HEK293 (cell line): ENCODE results near the gene CFAP97D2.

Experiments
- CTCF ChIA-PET: fragments of 350-600 bp; formaldehyde crosslinking; extraction: SDS; loops from one replicate; lab custom pipeline; 2021; ENCODE audit warnings: antibody characterized with exemption; lab: Yijun Ruan, JAX
- POLR2A ChIA-PET: fragments of 300-600 bp; formaldehyde crosslinking; extraction: SDS; loops from one replicate; lab custom pipeline; 2020; ENCODE audit warnings: antibody characterized with exemption, inconsistent platforms; lab: Yijun Ruan, JAX
- H3K27ac ChIP-seq: fragments of 200-500 bp; sonication (Bioruptor generic); 2 replicates; pipeline ENCODE4 v1.5.1; 2014; ENCODE audit warnings: low read depth, low read length, control low read depth, inconsistent platforms; ENCODE audit errors: extremely low read depth
- H3K36me3 ChIP-seq, 2 experiments: fragments of 200-500 bp in 1 of 2; sonication (Bioruptor generic) in 1 of 2; 1 replicate in 1 of 2; 2 replicates in 1 of 2; pipeline ENCODE4 v1.5.1; 2014 to 2017; ENCODE audit warnings: inconsistent platforms in 2 of 2, low read length in 2 of 2; ENCODE audit not compliant: control insufficient read depth in 2 of 2, insufficient read depth in 1 of 2
- H3K4me1 ChIP-seq: fragments of 200-500 bp; sonication (Bioruptor generic); 2 replicates; pipeline ENCODE4 v1.5.1; 2014; ENCODE audit warnings: mild to moderate bottlenecking, low read length, inconsistent platforms; ENCODE audit not compliant: control insufficient read depth, insufficient read depth
- H3K4me3 ChIP-seq: 2 replicates; pipeline ENCODE4 v1.5.1; 2011; ENCODE audit warnings: low read depth, mild to moderate bottlenecking, control low read depth, low read length, moderate library complexity
- H3K9me3 ChIP-seq: fragments of 200-500 bp; sonication (Bioruptor generic); 2 replicates; pipeline ENCODE4 v1.5.1; 2014; ENCODE audit warnings: low read depth, low read length, inconsistent platforms; ENCODE audit not compliant: control insufficient read depth, insufficient read depth
- BCL11B ChIP-seq: fragments of 450-650 bp; formaldehyde crosslinking; IDR thresholded peaks from 2 replicates; pipeline ENCODE4 v1.5.1; 2016; ENCODE audit warnings: low read depth, missing biosample characterization, missing genetic modification characterization
- FEZF1 ChIP-seq: fragments of 450-650 bp; formaldehyde crosslinking; IDR thresholded peaks from 2 replicates; pipeline ENCODE4 v1.5.1; 2016; ENCODE audit warnings: missing biosample characterization, missing genetic modification characterization
- GLIS1 ChIP-seq: fragments of 450-650 bp; formaldehyde crosslinking; IDR thresholded peaks from 2 replicates; pipeline ENCODE4 v1.5.1; 2016; ENCODE audit warnings: missing biosample characterization, missing genetic modification characterization
- HOXC10 ChIP-seq: sonication (generic); formaldehyde crosslinking; IDR thresholded peaks from 2 replicates; pipeline ENCODE4 v1.8.1; 2023; ENCODE audit warnings: mild to moderate bottlenecking, missing genetic modification reagents
- HOXD13 ChIP-seq: sonication (generic); formaldehyde crosslinking; IDR thresholded peaks from 2 replicates; pipeline ENCODE4 v1.8.0; 2022; ENCODE audit warnings: missing genetic modification reagents, borderline replicate concordance
- PATZ1 ChIP-seq: fragments of 450-650 bp; formaldehyde crosslinking; IDR thresholded peaks from 2 replicates; pipeline ENCODE4 v1.5.1; 2016; ENCODE audit warnings: missing biosample characterization, missing genetic modification characterization
- ZBTB6 ChIP-seq: fragments of 450-650 bp; formaldehyde crosslinking; IDR thresholded peaks from 2 replicates; pipeline ENCODE4 v1.5.1; 2017; ENCODE audit warnings: missing biosample characterization, missing genetic modification characterization
- ZFHX2 ChIP-seq: fragments of 450-650 bp; formaldehyde crosslinking; conservative IDR thresholded peaks from 2 replicates; pipeline ENCODE4 v1.5.1; 2016; ENCODE audit warnings: missing biosample characterization, missing genetic modification characterization
- ZIC2 ChIP-seq: fragments of 450-650 bp; formaldehyde crosslinking; IDR thresholded peaks from 2 replicates; pipeline ENCODE4 v1.5.1; 2016; ENCODE audit warnings: missing biosample characterization, missing genetic modification characterization
- ZNF23 ChIP-seq: fragments of 450-650 bp; formaldehyde crosslinking; IDR thresholded peaks from 2 replicates; pipeline ENCODE4 v1.5.1; 2016; ENCODE audit warnings: missing biosample characterization, missing genetic modification characterization, borderline replicate concordance
- ZNF341 ChIP-seq: fragments of 450-650 bp; formaldehyde crosslinking; IDR thresholded peaks from 2 replicates; pipeline ENCODE4; 2016; ENCODE audit warnings: low read depth, missing biosample characterization, missing genetic modification characterization
- ZNF354C ChIP-seq: fragments of 450-650 bp; formaldehyde crosslinking; IDR thresholded peaks from 2 replicates; pipeline ENCODE4 v1.5.1; 2016; ENCODE audit warnings: missing biosample characterization, missing genetic modification characterization, low read depth, borderline replicate concordance
- ZNF37A ChIP-seq: fragments of 450-650 bp; IDR thresholded peaks from 2 replicates; pipeline ENCODE4 v1.5.1; 2018; ENCODE audit warnings: missing biosample characterization, missing genetic modification characterization
- ZNF544 ChIP-seq: fragments of 450-650 bp; formaldehyde crosslinking; IDR thresholded peaks from 2 replicates; pipeline ENCODE4 v1.5.0; 2017; ENCODE audit warnings: missing biosample characterization, missing genetic modification characterization
- ZNF549 ChIP-seq: fragments of 450-650 bp; IDR thresholded peaks from 2 replicates; pipeline ENCODE4 v1.5.1; 2018; ENCODE audit warnings: missing biosample characterization, missing genetic modification characterization, mild to moderate bottlenecking, inconsistent platforms, moderate library complexity
- ZNF558 ChIP-seq: fragments of 450-650 bp; formaldehyde crosslinking; IDR thresholded peaks from 2 replicates; pipeline ENCODE4 v1.5.1; 2016; ENCODE audit warnings: missing biosample characterization, missing genetic modification characterization
- ZNF580 ChIP-seq: fragments of 450-650 bp; formaldehyde crosslinking; IDR thresholded peaks from 2 replicates; pipeline ENCODE4 v1.5.1; 2016; ENCODE audit warnings: missing biosample characterization, missing genetic modification characterization
- ZNF621 ChIP-seq: fragments of 450-650 bp; formaldehyde crosslinking; IDR thresholded peaks from 2 replicates; pipeline ENCODE4 v1.5.1; 2017; ENCODE audit warnings: missing biosample characterization, missing genetic modification characterization
- ZNF623 ChIP-seq: fragments of 450-650 bp; formaldehyde crosslinking; IDR thresholded peaks from 2 replicates; pipeline ENCODE4 v1.5.1; 2016; ENCODE audit warnings: missing biosample characterization, missing genetic modification characterization
- ZNF660 ChIP-seq: fragments of 450-650 bp; IDR thresholded peaks from 2 replicates; pipeline ENCODE4 v1.5.1; 2018; ENCODE audit warnings: missing biosample characterization, mild to moderate bottlenecking, missing genetic modification characterization
- ZNF768 ChIP-seq: fragments of 450-650 bp; formaldehyde crosslinking; IDR thresholded peaks from 2 replicates; pipeline ENCODE4 v1.5.1; 2018; ENCODE audit warnings: missing biosample characterization, mild to moderate bottlenecking, missing genetic modification characterization
- ZSCAN16 ChIP-seq: fragments of 450-650 bp; formaldehyde crosslinking; IDR thresholded peaks from 2 replicates; pipeline ENCODE4 v1.5.1; 2016; ENCODE audit warnings: missing biosample characterization, missing genetic modification characterization
- ZXDB ChIP-seq: fragments of 450-650 bp; formaldehyde crosslinking; IDR thresholded peaks from 2 replicates; pipeline ENCODE4 v1.5.1; 2016; ENCODE audit warnings: missing biosample characterization, missing genetic modification characterization

The CFAP97D2 gene

DNA sequence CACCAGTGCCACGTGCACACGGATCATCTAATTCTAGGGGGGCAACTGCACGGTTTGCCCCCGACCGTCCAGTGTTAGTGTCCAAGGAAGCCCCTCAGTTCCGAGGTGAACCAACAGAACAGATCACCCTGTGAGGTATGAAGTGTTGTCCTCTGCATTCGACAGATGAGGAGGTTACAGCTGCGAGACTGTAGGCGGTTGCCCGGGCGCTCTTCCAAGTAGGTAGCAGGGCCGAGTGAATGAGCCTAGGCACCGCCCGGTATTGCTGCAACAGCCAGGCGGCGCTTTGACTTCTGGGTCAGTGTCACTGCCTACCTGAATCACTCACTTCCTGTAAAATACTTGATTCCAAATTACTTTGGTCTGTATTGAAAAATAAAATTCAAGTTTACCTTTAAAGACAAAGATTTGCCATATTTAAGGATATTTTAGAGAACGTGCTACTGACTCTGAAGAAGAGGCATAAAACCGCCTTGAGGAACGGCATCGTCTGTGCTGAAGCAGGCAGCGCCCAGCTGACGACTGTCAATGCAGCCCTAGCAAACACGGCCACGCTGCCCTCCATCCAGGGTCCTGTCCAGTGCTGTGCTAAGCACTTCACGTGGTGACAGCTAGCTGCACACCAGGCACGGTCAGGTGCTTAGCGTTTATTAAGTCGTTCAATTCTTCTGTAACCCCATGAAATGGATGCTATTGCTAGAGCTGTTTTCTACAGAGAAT is 27.3 kb upstream of the CFAP97D2 start:
- TF ChIP-seq ZFHX2 (peak; percentile 51), GLIS1 (tag by site-specific recombination) (no peak), ZNF341 (tag by site-specific recombination) (peak; percentile 60), ZSCAN16 (tag by site-specific recombination) (no peak), ZNF623 (no peak), PATZ1 (tag by site-specific recombination) (no peak)
- Histone ChIP-seq H3K27ac (no peak overlapping the region), H3K9me3 (no peaks in the 10 kb centered on the region), H3K36me3 (no peaks in the 10 kb centered on the region), H3K4me3 (no peak overlapping the region), H3K4me1 (no peaks in the 10 kb centered on the region)
- ChIA-PET CTCF (no interaction called here), POLR2A (no interaction called here)

GRCh38 chr13:114152285-114152645 is 26.8 kb upstream of the CFAP97D2 start:
- TF ChIP-seq FEZF1 (no peak), HOXD13 (no peak), ZNF354C (tag by site-specific recombination) (no peak), ZNF558 (tag by site-specific recombination) (no peak), BCL11B (tag by site-specific recombination) (no peak), ZNF23 (no peak), ZNF549 (tag by site-specific recombination) (no peak), ZNF660 (tag by site-specific recombination) (no peak), ZNF621 (tag by site-specific recombination) (no peak), ZBTB6 (no peak), ZNF768 (no peak), HOXC10 (no peak), ZIC2 (tag by site-specific recombination) (no peak), ZNF37A (no peak), ZXDB (no peak), ZNF580 (no peak), ZNF544 (tag by site-specific recombination) (no peak)
- ChIA-PET CTCF (no interaction called here), POLR2A (no interaction called here)

More at GRCh38 chr13:114152285-114152645, 26.8 kb upstream of the CFAP97D2 start:
- no peaks in the 10 kb centered on the region for H3K36me3 ChIP-seq
- H3K4me3 ChIP-seq, result no peak overlapping the region
- H3K4me1 ChIP-seq, result no peaks in the 10 kb centered on the region
- no peak overlapping the region for H3K27ac ChIP-seq
- no peaks in the 10 kb centered on the region for H3K9me3 ChIP-seq
